GM18498 (cell line): Measurements from ENCODE around the gene LITAFD.

Source experiments
- ATAC-seq: cut with Tn5 transposase; IDR thresholded peaks from one replicate; pipeline ENCODE4 v1.9.1; 2021; ENCODE audit warnings: mild to moderate bottlenecking, moderate library complexity; ENCODE audit not compliant: unreplicated experiment

Gene LITAFD

GRCh38 chr16:8855051-8855786 lies 26.9 kb upstream of the LITAFD start:
- ATAC-seq: no peak

GRCh38 chr16:8855972-8856371 lies 26.2 kb upstream of the LITAFD start:
- no peak for ATAC-seq

GRCh38 chr16:8858994-8859912 lies 22.9 kb upstream of the LITAFD start:
- no peak for ATAC-seq

- ATAC-seq: no peak
Observed at GRCh38 chr16:8859913-8860881, 22.0 kb upstream of the LITAFD start.

- ATAC-seq: no peak
Observed at GRCh38 chr16:8861563-8862308, 20.4 kb upstream of the LITAFD start.

- ATAC-seq: no peak
Observed at GRCh38 chr16:8862309-8863130, 19.6 kb upstream of the LITAFD start.

- ATAC-seq: no peak
Observed at GRCh38 chr16:8863594-8864424, 18.3 kb upstream of the LITAFD start.

GRCh38 chr16:8864480-8865110 lies 17.6 kb upstream of the LITAFD start:
- no peak for ATAC-seq

- ATAC-seq: no peak
Observed at GRCh38 chr16:8865145-8865882, 16.8 kb upstream of the LITAFD start.

GRCh38 chr16:8866118-8866883 lies 15.8 kb upstream of the LITAFD start:
- ATAC-seq: no peak

GRCh38 chr16:8866884-8867215 lies 15.3 kb upstream of the LITAFD start:
- no peak for ATAC-seq

- ATAC-seq: no peak
Observed at GRCh38 chr16:8867216-8867931, 14.8 kb upstream of the LITAFD start.

- no peak for ATAC-seq
Observed at GRCh38 chr16:8867932-8868415, 14.2 kb upstream of the LITAFD start.

GRCh38 chr16:8868416-8869211 lies 13.5 kb upstream of the LITAFD start, which contains the start of gene CARHSP1:
TSS of gene CARHSP1 (minus strand) at chr16:8869006. CDS start at chr16:8859328, 9,678 bp downstream.
- ATAC-seq: peak; percentile 74
